ENCODE measurements around the gene PGAM4.

DNA sequence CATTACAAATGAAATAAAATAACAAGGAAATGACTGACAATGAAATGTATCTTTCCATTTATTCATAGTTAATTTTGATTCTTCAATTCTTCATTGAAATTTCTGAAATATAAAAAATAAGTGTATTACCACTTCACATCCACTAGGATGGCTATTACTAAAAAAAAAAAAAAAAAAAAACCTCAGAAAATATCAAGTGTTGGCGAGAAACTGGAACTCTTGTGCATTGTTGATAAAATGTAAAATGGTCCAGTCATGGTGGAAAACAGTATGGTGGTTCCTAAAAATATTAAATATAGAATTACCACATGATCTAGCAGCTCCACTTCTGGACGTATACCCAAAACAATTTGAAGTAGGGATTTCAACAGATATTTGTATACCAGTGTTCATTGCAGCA, 22.9 kb downstream of the PGAM4 start:
- TF ChIP-seq, protein P1, sequence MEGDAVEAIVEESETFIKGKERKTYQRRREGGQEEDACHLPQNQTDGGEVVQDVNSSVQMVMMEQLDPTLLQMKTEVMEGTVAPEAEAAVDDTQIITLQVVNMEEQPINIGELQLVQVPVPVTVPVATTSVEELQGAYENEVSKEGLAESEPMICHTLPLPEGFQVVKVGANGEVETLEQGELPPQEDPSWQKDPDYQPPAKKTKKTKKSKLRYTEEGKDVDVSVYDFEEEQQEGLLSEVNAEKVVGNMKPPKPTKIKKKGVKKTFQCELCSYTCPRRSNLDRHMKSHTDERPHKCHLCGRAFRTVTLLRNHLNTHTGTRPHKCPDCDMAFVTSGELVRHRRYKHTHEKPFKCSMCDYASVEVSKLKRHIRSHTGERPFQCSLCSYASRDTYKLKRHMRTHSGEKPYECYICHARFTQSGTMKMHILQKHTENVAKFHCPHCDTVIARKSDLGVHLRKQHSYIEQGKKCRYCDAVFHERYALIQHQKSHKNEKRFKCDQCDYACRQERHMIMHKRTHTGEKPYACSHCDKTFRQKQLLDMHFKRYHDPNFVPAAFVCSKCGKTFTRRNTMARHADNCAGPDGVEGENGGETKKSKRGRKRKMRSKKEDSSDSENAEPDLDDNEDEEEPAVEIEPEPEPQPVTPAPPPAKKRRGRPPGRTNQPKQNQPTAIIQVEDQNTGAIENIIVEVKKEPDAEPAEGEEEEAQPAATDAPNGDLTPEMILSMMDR (IDR thresholded peaks at IDR 0.05; ENCODE audit: low read length): no peak
- TF ChIP-seq EZH2phosphoT487 (IDR thresholded peaks at IDR 0.05; ENCODE audit: low read length): no peak

Data from MM.1S (cell line).